ENCODE results near the gene MEF2A.

Gene MEF2A

GRCh38 chr15:99762288-99762687, 196.5 kb downstream of the MEF2A start:
- DNase-seq = no peak

GRCh38 chr15:99763827-99764226, 198.0 kb downstream of the MEF2A start:
- DNase-seq = no peak

DNA sequence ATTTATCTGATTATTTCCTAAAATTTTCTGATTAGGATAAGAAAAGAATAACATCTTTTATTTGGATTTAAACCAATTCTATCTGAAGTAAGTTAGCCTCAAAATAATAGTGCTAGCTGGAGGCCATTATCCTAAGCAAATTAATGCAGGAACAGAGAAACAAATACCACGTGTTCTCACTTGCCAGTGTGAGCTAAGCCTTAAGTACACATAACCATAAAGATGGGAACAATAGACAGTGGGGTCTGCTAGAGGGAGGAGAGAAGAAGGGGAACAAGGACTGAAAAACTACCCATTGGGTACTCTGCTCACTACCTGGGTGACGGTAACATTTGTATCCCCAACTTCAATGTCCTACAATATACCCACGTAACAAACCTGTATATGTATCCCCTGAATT, 198.7 kb downstream of the MEF2A start:
- no peak for DNase-seq

All from amygdala (tissue), 56 donors.